AG09319 (cell line): ENCODE measurements around the gene ZBTB12.
"Not testable (repeated sequence)": the region's sequence is repeated elsewhere in the genome, so short reads cannot be mapped to it uniquely, and the experiment has no call there.

Experiments
- DNase-seq: peaks from one replicate; pipeline ENCODE4 v3.0.0-alpha.2; 2010; ENCODE audit warnings: low read depth; ENCODE audit errors: extremely low read depth
- TF ChIP-seq, protein P1 (sequence below): IDR thresholded peaks from 2 replicates; pipeline ENCODE4 v1.5.1; 2011; ENCODE audit warnings: low read depth, mild to moderate bottlenecking, inconsistent platforms, low read length, moderate library complexity

The ZBTB12 gene

DNA sequence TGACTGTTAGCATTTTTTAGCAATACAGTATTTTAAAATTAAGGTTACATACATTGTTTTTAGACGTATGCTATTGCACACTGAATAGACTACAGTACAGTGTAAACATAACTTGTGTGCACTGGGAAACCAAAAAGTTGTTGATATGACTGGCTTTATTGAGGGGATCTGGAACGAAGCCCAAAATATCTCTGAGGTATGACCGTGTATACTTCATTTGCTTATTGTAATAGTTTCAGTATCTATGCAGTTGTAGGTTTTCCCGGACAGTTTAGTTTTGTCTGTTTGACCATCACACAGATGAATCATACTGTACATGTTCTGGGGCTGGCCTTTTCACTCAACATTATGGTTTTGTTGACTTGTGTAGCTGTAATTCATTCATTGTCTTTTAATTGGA, 6.9 kb upstream of the ZBTB12 start:
- no peak for DNase-seq

DNA sequence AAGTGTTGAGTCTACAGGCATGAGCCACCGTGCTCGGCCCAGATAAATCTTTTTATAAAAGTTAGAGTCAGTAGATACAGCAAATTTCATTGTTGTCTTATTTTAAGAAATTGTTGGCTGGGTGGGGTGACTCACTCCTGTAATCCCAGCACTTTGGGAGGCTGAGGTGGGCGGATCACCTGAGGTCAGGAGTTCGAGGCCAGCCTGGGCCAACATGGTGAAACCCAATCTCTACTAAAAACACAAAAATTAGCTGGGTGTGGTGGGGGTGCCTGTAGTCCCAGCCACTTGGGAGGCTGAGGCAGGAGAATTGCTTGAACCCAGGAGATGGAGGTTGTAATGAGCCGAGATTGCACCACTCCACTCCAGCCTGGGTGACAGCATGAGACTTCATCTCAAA, 6.4 kb upstream of the ZBTB12 start:
- not testable (repeated sequence) for DNase-seq

More for the DNA sequence above, 6.9 kb upstream of the ZBTB12 start:
- TF ChIP-seq, protein P1, sequence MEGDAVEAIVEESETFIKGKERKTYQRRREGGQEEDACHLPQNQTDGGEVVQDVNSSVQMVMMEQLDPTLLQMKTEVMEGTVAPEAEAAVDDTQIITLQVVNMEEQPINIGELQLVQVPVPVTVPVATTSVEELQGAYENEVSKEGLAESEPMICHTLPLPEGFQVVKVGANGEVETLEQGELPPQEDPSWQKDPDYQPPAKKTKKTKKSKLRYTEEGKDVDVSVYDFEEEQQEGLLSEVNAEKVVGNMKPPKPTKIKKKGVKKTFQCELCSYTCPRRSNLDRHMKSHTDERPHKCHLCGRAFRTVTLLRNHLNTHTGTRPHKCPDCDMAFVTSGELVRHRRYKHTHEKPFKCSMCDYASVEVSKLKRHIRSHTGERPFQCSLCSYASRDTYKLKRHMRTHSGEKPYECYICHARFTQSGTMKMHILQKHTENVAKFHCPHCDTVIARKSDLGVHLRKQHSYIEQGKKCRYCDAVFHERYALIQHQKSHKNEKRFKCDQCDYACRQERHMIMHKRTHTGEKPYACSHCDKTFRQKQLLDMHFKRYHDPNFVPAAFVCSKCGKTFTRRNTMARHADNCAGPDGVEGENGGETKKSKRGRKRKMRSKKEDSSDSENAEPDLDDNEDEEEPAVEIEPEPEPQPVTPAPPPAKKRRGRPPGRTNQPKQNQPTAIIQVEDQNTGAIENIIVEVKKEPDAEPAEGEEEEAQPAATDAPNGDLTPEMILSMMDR, result no peak

DNA sequence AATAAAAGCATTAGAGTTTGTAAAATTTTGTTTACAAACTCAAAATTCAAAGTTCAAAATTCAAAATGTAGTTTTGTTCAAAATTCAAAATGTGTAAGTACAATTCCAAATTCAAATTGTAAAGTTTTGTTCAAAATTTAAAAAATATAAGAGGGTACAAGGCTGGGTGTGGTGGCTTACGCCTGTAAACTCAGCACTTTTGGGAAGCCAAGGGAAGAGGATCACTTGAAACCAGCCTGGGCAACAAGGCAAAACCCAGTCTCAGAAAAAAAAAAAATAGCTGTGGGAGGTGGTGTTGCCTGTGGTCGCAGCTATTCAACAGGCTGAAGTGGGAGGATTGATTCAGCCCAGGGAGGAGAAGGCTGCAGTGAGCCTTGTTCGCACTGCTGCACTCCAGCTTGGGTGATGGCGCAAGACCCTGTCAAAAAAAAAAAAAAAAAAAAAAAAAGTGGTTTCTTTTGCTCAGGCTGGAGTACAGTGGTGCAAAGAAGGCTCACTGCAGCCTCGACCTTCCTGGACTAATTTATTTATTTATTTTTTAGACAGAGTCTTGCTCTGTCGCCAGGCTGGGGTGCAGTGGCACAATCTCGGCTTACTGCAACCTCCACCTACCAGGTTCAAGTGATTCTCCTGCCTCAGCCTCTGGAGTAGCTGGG, 5.4 kb upstream of the ZBTB12 start:
- TF ChIP-seq, protein P1, result no peak
- peak; percentile 64 for DNase-seq

DNA sequence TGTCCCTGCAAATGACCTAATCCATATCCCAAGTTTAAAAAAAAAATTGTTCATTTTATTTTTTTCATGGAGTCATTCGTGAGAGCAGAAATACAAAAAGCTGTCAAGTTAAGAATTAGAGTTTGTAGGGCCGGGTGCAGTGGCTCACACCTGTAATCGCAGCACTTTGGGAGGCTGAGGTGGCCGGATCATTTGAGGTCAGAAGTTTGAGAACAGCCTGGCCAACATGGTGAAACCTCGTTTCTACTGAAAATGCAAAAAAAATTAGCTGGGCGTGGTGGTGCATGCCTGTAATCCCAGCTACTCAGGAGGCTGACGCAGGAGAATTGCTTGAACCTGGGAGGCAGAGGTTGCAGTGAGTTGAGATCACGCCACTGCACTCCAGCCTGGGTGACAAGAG, 4.8 kb upstream of the ZBTB12 start:
- DNase-seq, result not testable (repeated sequence)

DNA sequence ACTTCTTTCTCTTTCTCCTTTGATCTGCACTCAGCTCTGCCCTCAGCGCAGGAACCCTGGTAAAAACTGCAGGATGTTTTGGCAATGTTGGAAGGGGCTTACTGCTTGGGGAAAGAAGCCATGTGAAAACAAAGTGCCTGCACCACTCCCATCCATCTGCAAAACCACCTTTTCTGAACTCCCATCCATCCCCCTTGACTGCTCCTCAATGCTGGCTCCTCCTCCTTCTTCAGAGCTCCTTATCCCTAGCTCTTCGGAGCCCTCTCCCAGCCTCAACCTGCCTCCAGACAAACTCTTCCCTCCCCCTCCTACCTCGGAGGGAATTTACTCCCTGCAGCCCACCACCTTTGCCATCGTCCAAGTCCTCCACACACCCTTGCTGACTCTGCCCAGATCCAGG, 4.2 kb upstream of the ZBTB12 start:
- TF ChIP-seq, protein P1, result no peak
- DNase-seq, result no peak

DNA sequence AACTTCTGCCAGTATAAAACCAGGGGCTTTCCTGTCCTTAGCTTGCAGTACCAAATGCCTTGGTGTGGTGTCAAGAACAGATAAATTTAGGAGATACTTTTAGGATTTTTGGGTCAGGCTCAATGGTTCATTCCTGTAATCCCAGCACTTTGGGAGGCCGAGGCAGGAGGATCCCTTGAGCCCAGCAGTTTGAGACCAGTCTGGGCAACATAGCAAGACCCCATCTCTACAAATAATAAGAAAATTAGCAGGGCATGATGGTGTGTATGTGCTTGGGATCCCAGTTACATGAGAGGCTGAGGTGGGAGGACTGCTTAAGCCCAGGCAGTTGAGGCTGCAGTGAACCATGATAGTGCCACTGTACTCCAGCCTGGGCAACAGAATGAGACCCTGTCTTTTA, 3.2 kb upstream of the ZBTB12 start:
- TF ChIP-seq, protein P1, result no peak
- DNase-seq, result no peak

DNA sequence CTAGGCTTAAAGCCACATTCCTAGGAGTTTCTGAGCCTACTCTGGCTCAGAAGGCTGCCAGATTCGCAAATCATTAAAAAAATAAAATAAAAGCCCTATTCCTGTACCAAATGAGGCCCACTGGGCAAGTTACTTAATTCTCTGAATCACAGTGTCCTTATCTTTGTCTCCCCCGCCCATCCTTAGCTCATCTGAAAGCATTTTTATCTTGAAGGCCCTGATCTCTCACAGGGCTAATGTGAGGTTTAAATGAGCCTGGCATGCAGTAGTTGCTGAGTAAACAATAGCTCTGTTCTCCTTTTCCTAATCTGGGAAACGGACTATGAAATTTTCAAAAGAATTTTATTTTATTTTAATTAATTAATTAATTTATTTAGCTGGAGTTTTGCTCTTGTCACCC, 2.1 kb upstream of the ZBTB12 start:
- TF ChIP-seq, protein P1, result no peak
- no peak for DNase-seq

DNA sequence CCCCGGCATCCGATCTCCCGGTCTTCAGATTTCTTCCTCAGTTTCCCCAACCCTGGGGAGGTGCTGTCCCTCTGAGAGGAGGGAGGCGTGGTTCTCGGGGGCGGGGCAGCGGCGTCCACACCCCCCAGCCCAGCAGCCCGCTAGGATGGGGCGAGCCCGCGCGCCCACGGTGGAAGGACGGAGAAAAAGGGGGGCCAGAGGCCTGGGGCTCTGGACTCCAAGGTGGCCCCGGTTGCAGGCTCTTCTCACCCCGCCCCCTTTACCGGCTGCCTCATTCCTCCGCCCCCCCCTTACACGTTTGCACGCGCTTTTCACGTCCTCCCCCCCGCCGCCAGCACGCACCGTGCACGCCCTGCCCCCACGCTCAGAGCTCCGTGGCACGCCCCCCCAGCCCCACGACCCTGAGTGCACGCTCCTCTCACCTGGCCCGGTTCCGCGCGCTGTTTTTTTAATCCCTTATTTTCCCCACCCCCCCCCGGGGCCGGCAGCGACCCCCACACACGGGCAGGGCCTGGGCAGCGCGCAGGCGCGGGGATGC, 402 bp downstream of the ZBTB12 start:
- DNase-seq, result no peak
- TF ChIP-seq, protein P1, result no peak
